ENCODE data around the gene CHD5. TPM values are rescaled to one million over a fixed set of nuclear protein-coding genes. Genes with fewer than 3 reads are reported as not detected.
A peak's percentile ranks its signal among the peaks of the same experiment; 100 is the strongest.

The CHD5 gene
- total RNA-seq, 2 donors from 2014 or later = under 0.01 to 2.1 TPM

GRCh38 chr1:6202256-6202655 is 22.1 kb upstream of the CHD5 start:
- Histone ChIP-seq H3K9me3 (no peaks in the 10 kb centered on the region), H3K4me3 (no peak overlapping the region), H3K27ac (no peak overlapping the region), H3K27me3 (no peaks in the 10 kb centered on the region), H3K36me3 (replicated peaks in 1 of 2; ENCODE audit: insufficient read depth in 1 of 2, low read depth in 2 of 2) (peaks cover 0 to 1% of the 10 kb centered on the region in 2 donors), H3K4me1 (peaks cover 47% of the 10 kb centered on the region)
- DNase-seq (no peak), ATAC-seq (no peak)
- WGBS, 2 donors = 80 to 81% methylated on average over 7 of the region's 7 CpGs
- intact Hi-C loops (cut with DNase I) = no loop called here
- no peak for TF ChIP-seq POLR2A (IDR thresholded peaks at IDR 0.05)
- no peak for TF ChIP-seq CTCF (IDR thresholded peaks at IDR 0.05)

- H3K27me3 ChIP-seq = no peaks in the 10 kb centered on the region
- peak overlapping the region; percentile 7 to 86 (median 68) for H3K27ac ChIP-seq
- DNase-seq (no peak), ATAC-seq (no peak)
- H3K4me3 ChIP-seq = no peak overlapping the region
- peaks cover 41% of the 10 kb centered on the region for H3K4me1 ChIP-seq
- no peak for TF ChIP-seq CTCF (IDR thresholded peaks at IDR 0.05)
- TF ChIP-seq POLR2A (IDR thresholded peaks at IDR 0.05) = no peak
- WGBS, 2 donors = 65 to 80% methylated on average over 10 of the region's 10 CpGs
- intact Hi-C loops (cut with DNase I) = no loop called here
- H3K36me3 ChIP-seq (replicated peaks in 1 of 2; ENCODE audit: insufficient read depth in 1 of 2, low read depth in 2 of 2) = peaks cover 0 to 7% of the 10 kb centered on the region in 2 donors
- no peaks in the 10 kb centered on the region for H3K9me3 ChIP-seq
Measured at GRCh38 chr1:6200188-6200809, 20.2 kb upstream of the CHD5 start.

GRCh38 chr1:6199298-6200187 is 19.4 kb upstream of the CHD5 start, which contains the start of gene RPL22:
TSS of gene RPL22 (minus strand) at chr1:6199595. CDS start at chr1:6199573, 22 bp downstream.
- TF ChIP-seq POLR2A (IDR thresholded peaks at IDR 0.05) (peak; percentile 69 to 86 (median 81)), CTCF (IDR thresholded peaks at IDR 0.05) (peak in 1 of 7 experiments; percentile 28)

GRCh38 chr1:6198646-6199297 is 18.7 kb upstream of the CHD5 start:
- Histone ChIP-seq H3K4me1 (peaks cover 35% of the 10 kb centered on the region), H3K27ac (peak overlapping the region; percentile 59 to 86 (median 82)), H3K36me3 (replicated peaks in 1 of 2; ENCODE audit: insufficient read depth in 1 of 2, low read depth in 2 of 2) (peaks cover 7 to 15% of the 10 kb centered on the region in 2 donors), H3K4me3 (peak overlapping the region; percentile 99 to 100), H3K9me3 (no peaks in the 10 kb centered on the region), H3K27me3 (no peaks in the 10 kb centered on the region)
- WGBS, 2 donors = 0 to 1% methylated on average over 20 to 31 of the region's 31 CpGs
- intact Hi-C loops (cut with DNase I) = no loop called here
- ATAC-seq = peak; percentile 7
- no peak for DNase-seq
- TF ChIP-seq POLR2A (IDR thresholded peaks at IDR 0.05) = no peak
- TF ChIP-seq CTCF (IDR thresholded peaks at IDR 0.05) = no peak

More at GRCh38 chr1:6199298-6200187, 19.4 kb upstream of the CHD5 start, which contains the start of gene RPL22:
- Histone ChIP-seq H3K9me3 (no peaks in the 10 kb centered on the region), H3K4me3 (peak within 1 kb of the TSS; percentile 99 to 100), H3K36me3 (replicated peaks in 1 of 2; ENCODE audit: insufficient read depth in 1 of 2, low read depth in 2 of 2) (peaks cover 0 to 12% of the 10 kb centered on the region in 2 donors), H3K27ac (peak within 1 kb of the TSS; percentile 59 to 86 (median 82)), H3K27me3 (no peaks in the 10 kb centered on the region), H3K4me1 (peaks cover 35% of the 10 kb centered on the region)
- ATAC-seq (peak; percentile 98), DNase-seq (peak; percentile 98 to 99 (median 98))
- intact Hi-C loops (cut with DNase I) = no loop called here
- 1 to 3% methylated on average over 28 to 44 of the region's 53 CpGs for WGBS, 2 donors
